ENCODE data around the gene TMEM170B.

DNA sequence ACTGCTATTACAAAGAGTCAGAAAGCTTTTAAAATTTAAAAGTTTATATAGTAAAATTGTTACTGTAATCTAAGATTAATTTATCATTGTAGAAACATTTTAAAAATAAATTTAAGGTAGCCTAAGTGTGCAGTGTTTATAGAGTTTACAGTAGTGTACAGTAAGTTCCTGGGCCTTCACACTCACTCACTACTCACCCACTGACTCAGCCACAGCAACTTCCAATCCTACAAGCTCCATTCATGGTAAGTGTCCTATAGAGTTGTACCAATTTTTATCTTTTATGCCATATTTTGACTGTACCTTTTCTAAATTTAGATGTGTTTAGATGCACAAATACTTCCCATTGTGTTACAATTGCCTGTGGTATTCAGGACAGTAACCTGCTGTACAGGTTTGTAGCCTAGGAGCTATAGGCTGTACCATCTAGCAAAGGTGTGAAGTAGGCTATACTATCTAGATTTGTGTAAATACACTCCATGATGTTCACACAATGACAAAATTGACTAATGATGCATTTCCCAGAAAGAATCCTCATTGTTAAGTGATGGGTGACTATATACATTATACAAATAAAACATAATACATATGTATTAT, 10.2 kb upstream of the TMEM170B start:
- no peak for TF ChIP-seq POLR2A (IDR thresholded peaks at IDR 0.05)
- TF ChIP-seq, protein P1, sequence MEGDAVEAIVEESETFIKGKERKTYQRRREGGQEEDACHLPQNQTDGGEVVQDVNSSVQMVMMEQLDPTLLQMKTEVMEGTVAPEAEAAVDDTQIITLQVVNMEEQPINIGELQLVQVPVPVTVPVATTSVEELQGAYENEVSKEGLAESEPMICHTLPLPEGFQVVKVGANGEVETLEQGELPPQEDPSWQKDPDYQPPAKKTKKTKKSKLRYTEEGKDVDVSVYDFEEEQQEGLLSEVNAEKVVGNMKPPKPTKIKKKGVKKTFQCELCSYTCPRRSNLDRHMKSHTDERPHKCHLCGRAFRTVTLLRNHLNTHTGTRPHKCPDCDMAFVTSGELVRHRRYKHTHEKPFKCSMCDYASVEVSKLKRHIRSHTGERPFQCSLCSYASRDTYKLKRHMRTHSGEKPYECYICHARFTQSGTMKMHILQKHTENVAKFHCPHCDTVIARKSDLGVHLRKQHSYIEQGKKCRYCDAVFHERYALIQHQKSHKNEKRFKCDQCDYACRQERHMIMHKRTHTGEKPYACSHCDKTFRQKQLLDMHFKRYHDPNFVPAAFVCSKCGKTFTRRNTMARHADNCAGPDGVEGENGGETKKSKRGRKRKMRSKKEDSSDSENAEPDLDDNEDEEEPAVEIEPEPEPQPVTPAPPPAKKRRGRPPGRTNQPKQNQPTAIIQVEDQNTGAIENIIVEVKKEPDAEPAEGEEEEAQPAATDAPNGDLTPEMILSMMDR (IDR thresholded peaks at IDR 0.05): no peak

Measured in esophagus squamous epithelium (tissue), 4 donors.